IMR-90 (cell line): ENCODE measurements around the gene FAM89B. TPM values are rescaled to one million over a fixed set of nuclear protein-coding genes. Genes with fewer than 3 reads are reported as not detected.
A peak's percentile ranks its signal among the peaks of the same experiment; 100 is the strongest.

Source experiments
- ATAC-seq: fragments of 200-7000 bp; cut with Tn5 transposase; 2 replicates; pipeline ENCODE4 v1.9.1; 2020; ENCODE audit warnings: low read depth, mild to moderate bottlenecking, moderate library complexity
- BruUV-seq: library from RNA; stranded (reverse); fragments of 400-500 nt; replicated peaks from 2 replicates; lab custom pipeline; 2021; lab: Mats Ljungman, UMichigan
- CTCF ChIA-PET: fragments of 300-600 bp; formaldehyde crosslinking; extraction: SDS; loops from one replicate; lab custom pipeline; 2021; ENCODE audit warnings: antibody characterized with exemption; lab: Yijun Ruan, JAX
- POLR2A ChIA-PET: fragments of 300-600 bp; sonication (Branson Sonifier 250); formaldehyde crosslinking; loops from one replicate; lab custom pipeline; 2022; ENCODE audit warnings: antibody characterized with exemption; ENCODE audit not compliant: unreplicated experiment; lab: Charles Lee
- DNase-seq: peaks from one replicate; pipeline ENCODE4 v3.0.0; 2013
- H2AFZ ChIP-seq: replicated peaks from 2 replicates; pipeline ENCODE3; 2013; ENCODE audit warnings: low read length, mild to moderate bottlenecking; ENCODE audit not compliant: poor library complexity
- H2AK5ac ChIP-seq: 2 replicates; pipeline ENCODE4 v1.6.1; 2013; ENCODE audit warnings: low read depth, low read length, inconsistent platforms
- H2AK9ac ChIP-seq: replicated peaks from 2 replicates; pipeline ENCODE3; 2013; ENCODE audit warnings: mild to moderate bottlenecking, low read depth, low read length, moderate library complexity; ENCODE audit not compliant: poor library complexity
- H2BK120ac ChIP-seq: 2 replicates; pipeline ENCODE4 v1.6.1; 2013; ENCODE audit warnings: low read depth, low read length, inconsistent platforms
- H2BK15ac ChIP-seq: 3 replicates; pipeline ENCODE4 v1.6.1; 2013; ENCODE audit warnings: low read depth, low read length, inconsistent platforms
- H2BK20ac ChIP-seq: 2 replicates; pipeline ENCODE4 v1.6.1; 2013; ENCODE audit warnings: low read depth, mild to moderate bottlenecking, inconsistent platforms, low read length, moderate library complexity
- H2BK5ac ChIP-seq: 2 replicates; pipeline ENCODE4 v1.6.1; 2013; ENCODE audit warnings: mild to moderate bottlenecking, low read depth, low read length, inconsistent platforms; ENCODE audit not compliant: poor library complexity, severe bottlenecking
- H3K14ac ChIP-seq: replicated peaks from 2 replicates; pipeline ENCODE4 v1.6.1; 2013; ENCODE audit warnings: low read depth, low read length, inconsistent platforms
- H3K18ac ChIP-seq: 2 replicates; pipeline ENCODE4 v1.6.1; 2013; ENCODE audit warnings: low read depth, low read length, control low read depth
- H3K23ac ChIP-seq: 2 replicates; pipeline ENCODE4 v1.6.1; 2013; ENCODE audit warnings: low read depth, low read length, inconsistent platforms
- H3K27ac ChIP-seq: 2 replicates; pipeline ENCODE4 v1.5.1; 2013; ENCODE audit warnings: mild to moderate bottlenecking, control low read depth, low read length; ENCODE audit not compliant: insufficient read depth
- H3K27me3 ChIP-seq: 2 replicates; pipeline ENCODE4 v1.6.1; 2013; ENCODE audit warnings: low read length; ENCODE audit not compliant: control insufficient read depth, insufficient read depth
- H3K36me3 ChIP-seq: 2 replicates; pipeline ENCODE4 v1.6.1; 2013; ENCODE audit warnings: low read length, mixed read lengths; ENCODE audit not compliant: control insufficient read depth, insufficient read depth
- H3K4ac ChIP-seq: 2 replicates; pipeline ENCODE4 v1.6.1; 2013; ENCODE audit warnings: low read depth, low read length, inconsistent platforms
- H3K4me1 ChIP-seq: 2 replicates; pipeline ENCODE4 v1.6.1; 2013; ENCODE audit warnings: low read length, mixed read lengths; ENCODE audit not compliant: control insufficient read depth, insufficient read depth
- H3K4me2 ChIP-seq: 2 replicates; pipeline ENCODE4 v1.6.1; 2013; ENCODE audit warnings: low read depth, mild to moderate bottlenecking, control low read depth, low read length, moderate library complexity
- H3K4me3 ChIP-seq: 2 replicates; pipeline ENCODE4 v1.5.1; 2013; ENCODE audit warnings: low read depth, mild to moderate bottlenecking, control low read depth, low read length, moderate library complexity; ENCODE audit not compliant: insufficient read depth
- H3K56ac ChIP-seq: 2 replicates; pipeline ENCODE4 v1.6.1; 2013; ENCODE audit warnings: low read length, inconsistent platforms; ENCODE audit not compliant: insufficient read depth; ENCODE audit errors: extremely low read depth
- H3K79me1 ChIP-seq, 2 experiments: 2 replicates each; pipeline ENCODE4 v1.6.1; 2013; ENCODE audit warnings: low read length in 2 of 2, inconsistent platforms in 1 of 2, low read depth in 1 of 2
- H3K9ac ChIP-seq: 2 replicates; pipeline ENCODE4 v1.6.1; 2013; ENCODE audit warnings: low read depth, low read length, control low read depth
- H3K9me1 ChIP-seq: 2 replicates; pipeline ENCODE4 v1.6.1; 2013; ENCODE audit warnings: low read length, inconsistent platforms; ENCODE audit not compliant: insufficient read depth
- H3K9me3 ChIP-seq: 2 replicates; pipeline ENCODE4 v1.6.1; 2013; ENCODE audit warnings: low read length; ENCODE audit not compliant: control insufficient read depth, insufficient read depth
- H4K20me1 ChIP-seq: 2 replicates; pipeline ENCODE4 v1.6.1; 2013; ENCODE audit warnings: low read length, inconsistent platforms; ENCODE audit not compliant: insufficient read depth
- H4K5ac ChIP-seq: 2 replicates; pipeline ENCODE4 v1.6.1; 2013; ENCODE audit warnings: mild to moderate bottlenecking, low read depth, low read length, control low read depth
- H4K8ac ChIP-seq, 2 experiments: 2 replicates each; pipeline ENCODE4 v1.6.1; 2013; ENCODE audit warnings: low read depth in 2 of 2, low read length in 2 of 2, control low read depth in 1 of 2, inconsistent platforms in 1 of 2
- H4K91ac ChIP-seq: 2 replicates; pipeline ENCODE4 v1.6.1; 2013; ENCODE audit warnings: low read depth, low read length, inconsistent platforms; ENCODE audit not compliant: insufficient read depth
- BHLHE40 ChIP-seq: fragments of 150-350 bp; IDR thresholded peaks from 2 replicates; pipeline ENCODE4 v1.6.1; 2016; ENCODE audit warnings: mild to moderate bottlenecking, low read depth, low read length
- CEBPB ChIP-seq: IDR thresholded peaks from 2 replicates; pipeline ENCODE4 v1.6.1; 2012; ENCODE audit warnings: low read depth, low read length, improper control_type of control experiment
- CHD1 ChIP-seq: IDR thresholded peaks from 2 replicates; pipeline ENCODE4 v1.6.1; 2012; ENCODE audit warnings: low read depth, low read length, improper control_type of control experiment
- CTCF ChIP-seq: conservative IDR thresholded peaks from 2 replicates; pipeline ENCODE4 v1.5.1; 2012; ENCODE audit warnings: mild to moderate bottlenecking, low read depth, low read length, improper control_type of control experiment
- ELK1 ChIP-seq: fragments of 150-350 bp; IDR thresholded peaks from 2 replicates; pipeline ENCODE4 v1.6.1; 2016; ENCODE audit warnings: low read depth, mild to moderate bottlenecking, low read length, moderate library complexity, borderline replicate concordance
- FOS ChIP-seq: fragments of 150-350 bp; IDR thresholded peaks from 2 replicates; pipeline ENCODE4 v1.6.1; 2016; ENCODE audit warnings: low read depth, low read length
- MAFK ChIP-seq: IDR thresholded peaks from 2 replicates; pipeline ENCODE4 v1.6.1; 2012; ENCODE audit warnings: low read depth, low read length, improper control_type of control experiment
- MAZ ChIP-seq: IDR thresholded peaks from 2 replicates; pipeline ENCODE4 v1.6.1; 2012; ENCODE audit warnings: low read depth, mild to moderate bottlenecking, low read length, improper control_type of control experiment, moderate library complexity, borderline replicate concordance
- MXI1 ChIP-seq: IDR thresholded peaks from 2 replicates; pipeline ENCODE4 v1.6.1; 2012; ENCODE audit warnings: low read depth, mild to moderate bottlenecking, low read length, moderate library complexity, borderline replicate concordance
- NFE2L2 ChIP-seq: fragments of 150-350 bp; IDR thresholded peaks from 2 replicates; pipeline ENCODE4 v1.6.1; 2016; ENCODE audit warnings: low read depth, mild to moderate bottlenecking, low read length
- POLR2A ChIP-seq: IDR thresholded peaks from 2 replicates; pipeline ENCODE4 v1.6.1; 2012; ENCODE audit warnings: mild to moderate bottlenecking, low read depth, low read length
- RAD21 ChIP-seq: IDR thresholded peaks from 2 replicates; pipeline ENCODE4 v1.6.1; 2012; ENCODE audit warnings: low read length, improper control_type of control experiment
- RCOR1 ChIP-seq: IDR thresholded peaks from 2 replicates; pipeline ENCODE4 v1.6.1; 2012; ENCODE audit warnings: mild to moderate bottlenecking, low read length, improper control_type of control experiment; ENCODE audit not compliant: insufficient replicate concordance
- RFX5 ChIP-seq: IDR thresholded peaks from 2 replicates; pipeline ENCODE4 v1.8.0; 2012; ENCODE audit warnings: low read depth, mild to moderate bottlenecking, low read length, moderate library complexity
- SMC3 ChIP-seq: fragments of 150-350 bp; IDR thresholded peaks from 2 replicates; pipeline ENCODE4 v1.6.1; 2016; ENCODE audit warnings: low read depth, mild to moderate bottlenecking, antibody characterized with exemption, low read length, moderate library complexity
- USF2 ChIP-seq: fragments of 150-350 bp; IDR thresholded peaks from 2 replicates; pipeline ENCODE4 v1.6.1; 2017; ENCODE audit warnings: mild to moderate bottlenecking, antibody characterized with exemption, low read length, low read depth
- WGBS, 2 experiments: methylation state at CpG; one replicate each; pipeline versions ENCODE4 v1.1.5 to v1.1.7; 2013; ENCODE audit warnings: missing lambda C conversion rate in 2 of 2; ENCODE audit not compliant: insufficient read length in 1 of 2; ENCODE audit errors: extremely low coverage in 2 of 2; 5-methylcytosine and 5-hydroxymethylcytosine counted together
- dilution Hi-C: fragments of 300-500 bp; cut with HindIII; formaldehyde crosslinking; loops from one replicate; pipeline ENCODE4 v1.14.3; 2018; ENCODE audit warnings: low sequenced_read_pairs; ENCODE audit not compliant: unreplicated experiment
- in situ Hi-C: fragments of 300-500 bp; cut with MboI; formaldehyde crosslinking; loops from 3 replicates; pipeline ENCODE4 v1.14.3; 2019; ENCODE audit warnings: low sequenced_read_pairs, inconsistent platforms, mixed read lengths
- intact Hi-C: fragments of 100-400 bp; cut with micrococcal nuclease; formaldehyde crosslinking; loops from 2 replicates; pipeline ENCODE4 v1.10.0; 2022
- polyA plus RNA-seq, 3 experiments: library from polyadenylated mRNA; depleted of rRNA; stranded (reverse); fragments of >200 nt; gene quantifications; 2 replicates each; pipeline ENCODE4 v1.2.3, GENCODE V29; 2012; ENCODE audit warnings: low replicate concordance in 1 of 3
- total RNA-seq: library from RNA; depleted of rRNA; stranded (reverse); fragments of >200 nt; gene quantifications from 2 replicates; pipeline ENCODE4 v1.2.3, GENCODE V29; 2012

FAM89B gene
- total and polyA plus RNA-seq, 2 of the 4 experiments (the other 2 are of a cell fraction) = 12.0 to 65.5 TPM

GRCh38 chr11:65559535-65559934 lies 12.8 kb upstream of the FAM89B start:
- Histone ChIP-seq H4K5ac (no peak overlapping the region), H3K9me1 (peaks cover 25% of the 10 kb centered on the region), H3K4me2 (no peak overlapping the region), H4K8ac (peak overlapping the region in 1 of 2 experiments; percentile 91; a peak in 2 of 4 replicates), H3K9me3 (no peaks in the 10 kb centered on the region), H3K4me1 (peaks cover 43% of the 10 kb centered on the region), H3K23ac (peak overlapping the region; percentile 1; the same call in 1 of the 2 replicates), H4K91ac (0 out of 2 replicates have a peak overlapping the region, but pooled peaks have one; percentile 2), H4K20me1 (peaks cover 9% of the 10 kb centered on the region; the same call in 1 of the 2 replicates), H3K4ac (peak overlapping the region; percentile 96), H3K56ac (no peak overlapping the region), H2BK5ac (peak overlapping the region; percentile 50), H3K18ac (no peak overlapping the region), H2AK5ac (peak overlapping the region; percentile 92; the same call in 1 of the 2 replicates), H3K79me1 (peaks cover 14 to 34% of the 10 kb centered on the region in 2 experiments; a peak in 3 of 4 replicates), H2BK120ac (peak overlapping the region; percentile 29; the same call in 1 of the 2 replicates), H2BK20ac (peak overlapping the region; percentile 2; the same call in 1 of the 2 replicates), H3K27ac (no peak overlapping the region), H3K14ac (no peak overlapping the region), H3K27me3 (no peaks in the 10 kb centered on the region), H2AK9ac (peak overlapping the region; percentile 86), H3K36me3 (no peaks in the 10 kb centered on the region), H3K4me3 (no peak overlapping the region), H3K9ac (no peak overlapping the region), H2BK15ac (peak overlapping the region; percentile 26; the same call in 2 of the 3 replicates), H2AFZ (peak overlapping the region; percentile 19)
- in situ Hi-C loops = no loop called here
- BruUV-seq = no TSS peak
- TF ChIP-seq RAD21 (no peak), NFE2L2 (no peak), CEBPB (no peak), MAFK (no peak), RFX5 (no peak), MXI1 (no peak), MAZ (no peak), POLR2A (no peak), BHLHE40 (no peak), CTCF (no peak), SMC3 (no peak), RCOR1 (no peak), ELK1 (no peak), FOS (no peak), CHD1 (no peak), USF2 (no peak)
- DNase-seq = no peak
- CTCF ChIA-PET = interaction anchor here (1.3 kb wide), 1 partner anchor 13 kb away, joined by 4 read pairs; the partner anchor contains the start of gene FAM89B
- no CpG with 5 or more reads among the region's 5 CpGs for WGBS, 2 experiments
- dilution Hi-C loops = no loop called here
- intact Hi-C loops = no loop called here
- ATAC-seq = no peak
- POLR2A ChIA-PET = no interaction called here
